Prostate gland (tissue), 2 donors: Measurements from ENCODE around the gene FBXL7.

ENCODE experiments used
- POLR2A ChIP-seq: fragments of 450-650 bp; IDR thresholded peaks from one replicate; pipeline ENCODE4 v1.6.1; 2016; ENCODE audit warnings: antibody characterized with exemption, mild to moderate bottlenecking
- POLR2AphosphoS5 ChIP-seq: sonication (generic); formaldehyde crosslinking; IDR thresholded peaks from one replicate; pipeline ENCODE4 v1.6.1; 2017; ENCODE audit warnings: antibody characterized with exemption
- TF ChIP-seq, protein P1 (sequence below), 4 experiments: fragments of 200-600 bp in 2 of 4; fragments of 450-650 bp in 2 of 4; sonication (generic) in 2 of 4; IDR thresholded peaks; 1 replicate in 3 of 4; 2 replicates in 1 of 4; pipeline ENCODE4 v1.5.1; 2016 to 2019; ENCODE audit warnings: antibody characterized with exemption in 4 of 4, mild to moderate bottlenecking in 2 of 4, moderate library complexity in 2 of 4

DNA sequence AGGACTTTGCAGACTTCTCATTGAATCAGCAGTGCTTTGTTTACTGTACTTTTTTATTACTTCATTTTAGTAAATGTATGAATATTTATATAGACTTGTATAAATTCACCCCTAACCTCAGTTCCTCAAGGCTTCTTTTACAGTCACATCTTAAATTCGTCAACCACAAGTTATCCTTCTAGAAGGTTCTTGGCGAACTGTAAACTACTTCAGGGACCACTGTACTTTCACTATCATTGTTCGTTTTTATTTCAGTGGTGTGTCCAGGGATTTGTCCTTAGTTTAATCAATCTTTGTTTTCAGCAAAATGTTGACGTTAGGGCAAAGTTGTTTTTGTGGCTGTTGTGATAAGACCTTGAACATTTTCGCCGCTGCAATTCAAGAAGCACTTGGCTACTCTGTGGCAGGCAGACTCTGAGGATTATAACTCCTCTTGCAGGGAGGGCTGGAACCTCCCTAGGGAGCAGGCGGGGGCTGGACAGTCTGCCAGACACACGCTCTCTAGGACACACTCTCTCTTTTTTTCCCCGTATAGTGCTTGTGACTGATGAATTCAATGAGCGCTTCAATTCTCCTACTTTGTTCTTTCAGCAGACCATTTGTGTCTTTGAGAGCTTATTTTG, 252.8 kb downstream of the FBXL7 start:
- TF ChIP-seq, protein P1, sequence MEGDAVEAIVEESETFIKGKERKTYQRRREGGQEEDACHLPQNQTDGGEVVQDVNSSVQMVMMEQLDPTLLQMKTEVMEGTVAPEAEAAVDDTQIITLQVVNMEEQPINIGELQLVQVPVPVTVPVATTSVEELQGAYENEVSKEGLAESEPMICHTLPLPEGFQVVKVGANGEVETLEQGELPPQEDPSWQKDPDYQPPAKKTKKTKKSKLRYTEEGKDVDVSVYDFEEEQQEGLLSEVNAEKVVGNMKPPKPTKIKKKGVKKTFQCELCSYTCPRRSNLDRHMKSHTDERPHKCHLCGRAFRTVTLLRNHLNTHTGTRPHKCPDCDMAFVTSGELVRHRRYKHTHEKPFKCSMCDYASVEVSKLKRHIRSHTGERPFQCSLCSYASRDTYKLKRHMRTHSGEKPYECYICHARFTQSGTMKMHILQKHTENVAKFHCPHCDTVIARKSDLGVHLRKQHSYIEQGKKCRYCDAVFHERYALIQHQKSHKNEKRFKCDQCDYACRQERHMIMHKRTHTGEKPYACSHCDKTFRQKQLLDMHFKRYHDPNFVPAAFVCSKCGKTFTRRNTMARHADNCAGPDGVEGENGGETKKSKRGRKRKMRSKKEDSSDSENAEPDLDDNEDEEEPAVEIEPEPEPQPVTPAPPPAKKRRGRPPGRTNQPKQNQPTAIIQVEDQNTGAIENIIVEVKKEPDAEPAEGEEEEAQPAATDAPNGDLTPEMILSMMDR (IDR thresholded peaks at IDR 0.05), result no peak
- TF ChIP-seq POLR2AphosphoS5 (no peak), POLR2A (no peak)
